Omental fat pad (tissue), 4 donors: Measurements from ENCODE around the gene IFNL1. TPM values are rescaled to one million over a fixed set of nuclear protein-coding genes. Genes with fewer than 3 reads are reported as not detected.
"Not testable (repeated sequence)": the region's sequence is repeated elsewhere in the genome, so short reads cannot be mapped to it uniquely, and the experiment has no call there.

ENCODE experiments used
- ATAC-seq: fragments of 150-250 bp; one replicate; pipeline ENCODE4 v1.9.1; 2016; ENCODE audit warnings: mild to moderate bottlenecking, moderate library complexity; ENCODE audit not compliant: low FRiP score
- DNase-seq: peaks from one replicate; pipeline ENCODE4 v3.0.0-alpha.2; 2019; ENCODE audit warnings: low spot score
- CTCF ChIP-seq, 3 donors: fragments of 450-650 bp; IDR thresholded peaks; one replicate each; pipeline ENCODE4 v1.5.1; 2016 to 2017; ENCODE audit warnings: antibody characterized with exemption in 3 of 3, mild to moderate bottlenecking in 3 of 3, moderate library complexity in 2 of 3
- total RNA-seq, 4 donors: library from RNA; depleted of rRNA; stranded (reverse); fragments of >200 nt; gene quantifications; one replicate each; pipeline ENCODE4 v1.1.0, GENCODE V29; 2016

The IFNL1 gene
- total RNA-seq, 4 donors from 2014 or later = not detected

DNA sequence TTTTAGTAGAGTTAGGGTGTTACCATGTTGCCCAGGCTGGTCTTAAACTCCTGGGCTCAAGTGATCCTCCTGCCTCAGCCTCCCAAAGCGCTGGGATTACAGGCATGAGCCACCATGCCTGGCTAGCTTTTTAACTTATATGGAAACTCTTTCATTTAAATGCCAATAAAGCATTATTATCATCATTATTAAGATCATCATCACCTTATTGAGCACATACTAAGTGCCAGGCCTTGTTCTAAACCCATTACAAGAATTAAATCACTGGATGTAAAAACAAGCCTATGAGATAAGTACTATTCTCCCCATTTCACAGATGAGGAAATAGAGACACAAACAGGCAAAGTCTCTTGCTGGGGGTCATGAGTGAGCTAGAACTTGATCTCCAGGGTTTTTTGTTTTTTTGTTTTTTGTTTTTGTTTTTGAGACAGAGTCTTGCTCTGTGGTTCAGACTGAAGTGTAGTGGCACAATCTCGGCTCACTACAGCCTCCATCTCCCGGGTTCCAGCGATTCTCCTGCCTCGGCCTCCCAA is 38.3 kb downstream of the IFNL1 start:
- no peak for DNase-seq
- no peak for TF ChIP-seq CTCF (IDR thresholded peaks at IDR 0.05)
- ATAC-seq = no peak

GRCh38 chr19:39335168-39335548 is 39.0 kb downstream of the IFNL1 start:
- ATAC-seq (no peak), DNase-seq (no peak)
- TF ChIP-seq CTCF (IDR thresholded peaks at IDR 0.05) = no peak

DNA sequence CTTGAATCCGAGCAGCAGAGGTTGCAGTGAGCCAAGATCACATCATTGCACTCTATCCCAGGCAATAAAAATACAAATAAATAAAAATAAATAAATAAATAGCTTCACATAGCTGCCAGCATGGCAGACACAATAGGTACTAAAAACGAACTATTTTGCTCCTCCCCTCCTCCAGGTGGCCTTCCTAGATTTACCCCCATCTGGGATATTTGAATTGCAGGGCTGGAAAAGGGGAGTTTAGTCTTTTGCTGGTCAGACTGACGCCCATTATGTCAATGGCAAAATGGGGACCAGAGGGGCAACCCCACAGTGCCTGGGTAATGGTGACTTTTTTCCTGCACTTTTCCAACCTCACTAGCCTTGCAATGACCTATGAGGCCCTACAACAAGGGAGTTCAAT is 40.3 kb downstream of the IFNL1 start:
- no peak for TF ChIP-seq CTCF (IDR thresholded peaks at IDR 0.05)
- DNase-seq = no peak
- no peak for ATAC-seq

DNA sequence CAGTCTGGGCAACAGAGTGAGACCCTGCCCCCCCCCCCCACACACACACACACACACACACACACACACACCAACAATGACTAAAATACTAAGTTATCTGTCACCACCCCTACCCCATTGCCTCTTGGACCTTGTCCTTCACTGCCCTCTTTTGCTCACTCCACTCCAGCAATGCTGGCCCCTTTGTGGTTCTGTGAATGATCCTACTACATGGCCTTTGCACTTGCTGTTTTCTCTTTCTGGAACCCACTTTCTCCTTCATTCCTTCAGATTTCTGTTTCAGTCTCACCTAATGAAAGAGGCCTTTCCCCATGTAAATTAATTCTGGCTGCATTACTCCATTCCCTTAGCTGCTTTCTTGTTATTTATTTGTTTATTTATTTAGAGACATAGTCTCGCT is 43.5 kb downstream of the IFNL1 start:
- no peak for DNase-seq
- TF ChIP-seq CTCF (IDR thresholded peaks at IDR 0.05) = no peak
- ATAC-seq = no peak

- not testable (repeated sequence) for ATAC-seq, DNase-seq
Observed at GRCh38 chr19:39340156-39340555, 43.9 kb downstream of the IFNL1 start.

- ATAC-seq = no peak
- DNase-seq = no peak
Observed at GRCh38 chr19:39341129-39341718, 45.0 kb downstream of the IFNL1 start.

More at GRCh38 chr19:39341129-39341718, 45.0 kb downstream of the IFNL1 start:
- no peak for TF ChIP-seq CTCF (IDR thresholded peaks at IDR 0.05)
